Sigmoid colon (tissue), 7 donors: ENCODE data around the gene HS6ST2. TPM values are rescaled to one million over a fixed set of nuclear protein-coding genes. Genes with fewer than 3 reads are reported as not detected.

Experiments used
- DNase-seq: peaks from one replicate; pipeline ENCODE4 v3.0.0-alpha.2; 2019
- H3K27ac ChIP-seq, 4 donors: fragments of 200-600 bp; sonication (generic); one replicate each; pipeline ENCODE4 v1.5.1; 2016 to 2019; ENCODE audit warnings: mild to moderate bottlenecking in 1 of 4
- H3K27me3 ChIP-seq, 3 donors: fragments of 200-600 bp; sonication (generic); one replicate each; pipeline ENCODE4 v1.5.1; 2019; ENCODE audit warnings: mild to moderate bottlenecking in 1 of 3
- H3K36me3 ChIP-seq, 4 donors: fragments of 200-600 bp; sonication (generic); one replicate each; pipeline ENCODE4 v1.5.1; 2016 to 2019
- H3K4me1 ChIP-seq, 4 donors: fragments of 200-600 bp; sonication (generic); one replicate each; pipeline ENCODE4 v1.5.1; 2017 to 2019
- H3K4me3 ChIP-seq, 4 donors: fragments of 200-600 bp; sonication (generic); one replicate each; pipeline ENCODE4 v1.5.1; 2017 to 2019; ENCODE audit warnings: mild to moderate bottlenecking in 2 of 4, moderate library complexity in 1 of 4
- H3K9me3 ChIP-seq, 4 donors: fragments of 200-600 bp in 3 of 4; sonication (generic) in 3 of 4; one replicate each; pipeline versions ENCODE4 v1.5.1 to v1.6.1; 2013 to 2019
- CTCF ChIP-seq, 4 experiments: fragments of 450-650 bp in 3 of 4; fragments of 200-600 bp in 1 of 4; IDR thresholded peaks; one replicate each; pipeline ENCODE4 v1.5.1; 2016 to 2019; ENCODE audit warnings: antibody characterized with exemption in 4 of 4, mild to moderate bottlenecking in 3 of 4, moderate library complexity in 2 of 4
- EP300 ChIP-seq, 4 donors: sonication (generic); formaldehyde crosslinking; IDR thresholded peaks; one replicate each; pipeline ENCODE4 v1.6.1; 2017; ENCODE audit warnings: antibody characterized with exemption in 4 of 4
- POLR2A ChIP-seq, 2 donors: fragments of 450-650 bp; IDR thresholded peaks; one replicate each; pipeline ENCODE4 v1.6.1; 2016; ENCODE audit warnings: antibody characterized with exemption in 2 of 2, mild to moderate bottlenecking in 2 of 2, moderate library complexity in 2 of 2
- POLR2AphosphoS5 ChIP-seq, 4 donors: sonication (generic); formaldehyde crosslinking; IDR thresholded peaks; one replicate each; pipeline ENCODE4 v1.6.1; 2017; ENCODE audit warnings: antibody characterized with exemption in 4 of 4
- WGBS, 2 donors: extraction: QIAGEN DNeasy Blood & Tissue Kit; methylation state at CpG; one replicate each; pipeline ENCODE4 v1.1.7; 2013; 5-methylcytosine and 5-hydroxymethylcytosine counted together
- intact Hi-C: fragments of 100-400 bp; cut with DNase I; formaldehyde crosslinking; loops from one replicate; pipeline ENCODE4 v1.15.1; 2023
- polyA plus RNA-seq, 3 donors: library from polyadenylated mRNA; stranded (reverse); fragments of 200-250 nt; gene quantifications; one replicate each; pipeline ENCODE4 v1.2.3, GENCODE V29; 2013
- total RNA-seq, 4 donors: library from RNA; depleted of rRNA; stranded (reverse); fragments of >200 nt; gene quantifications; one replicate each; pipeline ENCODE4 v1.1.0, GENCODE V29; 2016
- donor health status: healthy with polysubstance abuse.
- donor health status: Bipolar disorder and iron deficiency.
- donor health status: healthy.

Gene HS6ST2
- total and polyA plus RNA-seq, 7 donors = under 0.01 to 0.82 (median 0.27) TPM; not detected in 1

GRCh38 chrX:132843363-132843762, 115.1 kb downstream of the HS6ST2 start:
- no peaks in the 10 kb centered on the region for H3K4me1 ChIP-seq
- intact Hi-C loops = no loop called here
- TF ChIP-seq POLR2AphosphoS5 (IDR thresholded peaks at IDR 0.05) (no peak), CTCF (IDR thresholded peaks at IDR 0.05) (no peak), EP300 (IDR thresholded peaks at IDR 0.05) (no peak), POLR2A (IDR thresholded peaks at IDR 0.05) (no peak)
- whole genome bisulfite sequencing, 2 donors = 63 to 73% methylated on average over 5 of the region's 5 CpGs
- H3K9me3 ChIP-seq = no peaks in the 10 kb centered on the region
- H3K36me3 ChIP-seq = no peaks in the 10 kb centered on the region
- no peak for DNase-seq
- H3K27ac ChIP-seq = no peak overlapping the region
- H3K27me3 ChIP-seq = no peaks in the 10 kb centered on the region
- H3K4me3 ChIP-seq = no peak overlapping the region

GRCh38 chrX:132842460-132843238, 115.8 kb downstream of the HS6ST2 start:
- TF ChIP-seq POLR2A (IDR thresholded peaks at IDR 0.05) = no peak

GRCh38 chrX:132837967-132838366, 120.5 kb downstream of the HS6ST2 start:
- no peak for DNase-seq
- H3K27ac ChIP-seq = no peak overlapping the region
- no peaks in the 10 kb centered on the region for H3K27me3 ChIP-seq
- H3K4me3 ChIP-seq = no peak overlapping the region
- WGBS, 2 donors = 17 to 57% methylated on average over 5 of the region's 5 CpGs
- intact Hi-C loops = no loop called here
- H3K4me1 ChIP-seq = no peaks in the 10 kb centered on the region
- H3K36me3 ChIP-seq = no peaks in the 10 kb centered on the region
- TF ChIP-seq POLR2AphosphoS5 (IDR thresholded peaks at IDR 0.05) (no peak), POLR2A (IDR thresholded peaks at IDR 0.05) (no peak)
- H3K9me3 ChIP-seq = no peaks in the 10 kb centered on the region

More at GRCh38 chrX:132842460-132843238, 115.8 kb downstream of the HS6ST2 start:
- intact Hi-C loops = no loop called here
- WGBS, 2 donors = 77 to 78% methylated on average over 4 of the region's 4 CpGs
- no peaks in the 10 kb centered on the region for H3K9me3 ChIP-seq
- no peaks in the 10 kb centered on the region for H3K4me1 ChIP-seq
- no peaks in the 10 kb centered on the region for H3K27me3 ChIP-seq
- H3K36me3 ChIP-seq = no peaks in the 10 kb centered on the region
- H3K4me3 ChIP-seq = no peak overlapping the region
- no peak for DNase-seq
- no peak overlapping the region for H3K27ac ChIP-seq

GRCh38 chrX:132837126-132837525, 121.3 kb downstream of the HS6ST2 start:
- intact Hi-C loops = no loop called here
- no peaks in the 10 kb centered on the region for H3K4me1 ChIP-seq
- H3K27ac ChIP-seq = no peak overlapping the region
- no peak for DNase-seq
- H3K4me3 ChIP-seq = no peak overlapping the region
- no peaks in the 10 kb centered on the region for H3K27me3 ChIP-seq
- H3K36me3 ChIP-seq = no peaks in the 10 kb centered on the region
- TF ChIP-seq CTCF (IDR thresholded peaks at IDR 0.05) (no peak), POLR2AphosphoS5 (IDR thresholded peaks at IDR 0.05) (no peak), POLR2A (IDR thresholded peaks at IDR 0.05) (no peak), EP300 (IDR thresholded peaks at IDR 0.05) (no peak)
- no peaks in the 10 kb centered on the region for H3K9me3 ChIP-seq
- 8 to 47% methylated on average over 3 of the region's 3 CpGs for WGBS, 2 donors

- no peak for DNase-seq
- Histone ChIP-seq H3K4me1 (no peaks in the 10 kb centered on the region), H3K4me3 (no peak overlapping the region), H3K9me3 (no peaks in the 10 kb centered on the region), H3K27ac (no peak overlapping the region), H3K36me3 (no peaks in the 10 kb centered on the region), H3K27me3 (no peaks in the 10 kb centered on the region)
- intact Hi-C loops = no loop called here
- TF ChIP-seq POLR2AphosphoS5 (IDR thresholded peaks at IDR 0.05) = no peak
- no peak for TF ChIP-seq POLR2A (IDR thresholded peaks at IDR 0.05)
- TF ChIP-seq EP300 (IDR thresholded peaks at IDR 0.05) = no peak
- TF ChIP-seq CTCF (IDR thresholded peaks at IDR 0.05) = no peak
Observed at GRCh38 chrX:132836471-132836870, 122.0 kb downstream of the HS6ST2 start.

- H3K27ac ChIP-seq = no peak overlapping the region
- intact Hi-C loops = no loop called here
- H3K36me3 ChIP-seq = no peaks in the 10 kb centered on the region
- no peak for DNase-seq
- TF ChIP-seq CTCF (IDR thresholded peaks at IDR 0.05) = no peak
- TF ChIP-seq EP300 (IDR thresholded peaks at IDR 0.05) = no peak
- TF ChIP-seq POLR2AphosphoS5 (IDR thresholded peaks at IDR 0.05) = no peak
- no peak for TF ChIP-seq POLR2A (IDR thresholded peaks at IDR 0.05)
- no peaks in the 10 kb centered on the region for H3K27me3 ChIP-seq
- no peaks in the 10 kb centered on the region for H3K4me1 ChIP-seq
- no peaks in the 10 kb centered on the region for H3K9me3 ChIP-seq
- H3K4me3 ChIP-seq = no peak overlapping the region
- WGBS, 2 donors = 88 to 95% methylated on average over 1 of the region's 1 CpG
Observed at GRCh38 chrX:132834741-132835140, 123.7 kb downstream of the HS6ST2 start.
